GM23338 (cell line): ENCODE results near the gene RRP36. TPM values are rescaled to one million over a fixed set of nuclear protein-coding genes. Genes with fewer than 3 reads are reported as not detected.

Experiments
- ATAC-seq: fragments of 200-7000 bp; cut with Tn5 transposase; 3 replicates; pipeline ENCODE4 v1.9.1; 2020
- DNase-seq: peaks from one replicate; pipeline ENCODE4 v3.0.0-alpha.2; 2015; ENCODE audit warnings: low spot score
- H2AFZ ChIP-seq: fragments of 200-600 bp; sonication (generic); 2 replicates; pipeline ENCODE4 v1.8.0; 2016; ENCODE audit warnings: antibody characterized with exemption, mild to moderate bottlenecking, moderate library complexity
- H3F3A ChIP-seq: fragments of 200-600 bp; sonication (generic); replicated peaks from 2 replicates; pipeline ENCODE4 v1.8.0; 2017; ENCODE audit warnings: antibody characterized with exemption, mixed run types, low read depth
- H3K27ac ChIP-seq: fragments of 200-600 bp; sonication (generic); 2 replicates; pipeline ENCODE4 v1.6.1; 2016; ENCODE audit warnings: low read depth
- H3K27me3 ChIP-seq: fragments of 200-600 bp; sonication (generic); 2 replicates; pipeline ENCODE4 v1.8.0; 2016; ENCODE audit warnings: mild to moderate bottlenecking, mixed run types, moderate library complexity; ENCODE audit not compliant: insufficient read depth
- H3K36me3 ChIP-seq: fragments of 200-600 bp; sonication (generic); 2 replicates; pipeline ENCODE4 v1.8.0; 2016; ENCODE audit warnings: mild to moderate bottlenecking; ENCODE audit not compliant: insufficient read depth
- H3K4me1 ChIP-seq: fragments of 200-600 bp; sonication (generic); 2 replicates; pipeline ENCODE4 v1.8.0; 2016; ENCODE audit warnings: mild to moderate bottlenecking, moderate library complexity; ENCODE audit not compliant: insufficient read depth
- H3K4me2 ChIP-seq: fragments of 200-600 bp; sonication (generic); 2 replicates; pipeline ENCODE4 v1.7.1; 2017; ENCODE audit warnings: mixed run types
- H3K4me3 ChIP-seq: fragments of 200-600 bp; sonication (generic); 2 replicates; pipeline ENCODE4 v1.6.1; 2016; ENCODE audit warnings: mixed run types
- H3K79me2 ChIP-seq: fragments of 200-600 bp; sonication (generic); replicated peaks from 2 replicates; pipeline ENCODE4 v1.8.0; 2017; ENCODE audit warnings: mild to moderate bottlenecking; ENCODE audit not compliant: insufficient read depth
- H3K9me2 ChIP-seq: fragments of 200-600 bp; sonication (generic); 2 replicates; pipeline ENCODE4 v1.8.0; 2017; ENCODE audit not compliant: insufficient read depth
- H4K20me1 ChIP-seq: fragments of 200-600 bp; sonication (generic); replicated peaks from 2 replicates; pipeline ENCODE4 v1.8.0; 2017; ENCODE audit warnings: mild to moderate bottlenecking; ENCODE audit not compliant: insufficient read depth
- H3K27ac Mint-ChIP-seq: 2 replicates; pipeline ENCODE4 v1.8.0; 2020; ENCODE audit warnings: inconsistent platforms, mild to moderate bottlenecking, moderate library complexity, mixed read lengths
- H3K27me3 Mint-ChIP-seq: 3 replicates; pipeline ENCODE4 v1.8.0; 2022; ENCODE audit warnings: low read depth, mild to moderate bottlenecking, moderate library complexity, mixed read lengths, inconsistent platforms; ENCODE audit not compliant: insufficient read depth, poor library complexity
- H3K36me3 Mint-ChIP-seq: 3 replicates; pipeline ENCODE4 v1.8.0; 2021; ENCODE audit warnings: low read depth, mild to moderate bottlenecking, inconsistent platforms, moderate library complexity, mixed read lengths
- H3K4me1 Mint-ChIP-seq: 3 replicates; pipeline ENCODE4 v1.8.0; 2020; ENCODE audit warnings: mild to moderate bottlenecking, inconsistent platforms, mixed read lengths
- H3K4me3 Mint-ChIP-seq: 3 replicates; pipeline ENCODE4 v1.8.0; 2021; ENCODE audit warnings: moderate library complexity, mild to moderate bottlenecking, inconsistent platforms, mixed read lengths
- H3K9me3 Mint-ChIP-seq: 3 replicates; pipeline ENCODE4 v1.8.0; 2020; ENCODE audit warnings: moderate library complexity, mild to moderate bottlenecking, inconsistent platforms, mixed read lengths
- EZH2 ChIP-seq: fragments of 200-600 bp; sonication (generic); IDR thresholded peaks from one replicate; pipeline ENCODE4 v1.8.0; 2017; ENCODE audit warnings: antibody characterized with exemption, mild to moderate bottlenecking, low read depth; ENCODE audit not compliant: unreplicated experiment
- EZH2phosphoT487 ChIP-seq: fragments of 200-600 bp; sonication (generic); IDR thresholded peaks from one replicate; pipeline ENCODE4 v1.8.1; 2018; ENCODE audit warnings: antibody characterized with exemption; ENCODE audit not compliant: unreplicated experiment
- JUNB ChIP-seq: IDR thresholded peaks from one replicate; pipeline ENCODE4 v1.6.1; 2016; ENCODE audit warnings: antibody characterized with exemption; ENCODE audit not compliant: unreplicated experiment
- POLR2AphosphoS5 ChIP-seq: IDR thresholded peaks from 2 replicates; pipeline ENCODE4 v1.6.1; 2016; ENCODE audit warnings: antibody characterized with exemption, low read depth
- STAT1 ChIP-seq: IDR thresholded peaks from one replicate; pipeline ENCODE4 v1.6.1; 2016; ENCODE audit warnings: antibody characterized with exemption; ENCODE audit not compliant: unreplicated experiment
- ZNF114 ChIP-seq: fragments of 250-450 bp; sonication (Bioruptor Pico); IDR thresholded peaks from 2 replicates; pipeline ENCODE4 v1.5.0; 2020; ENCODE audit warnings: mild to moderate bottlenecking, moderate library complexity
- polyA plus RNA-seq: library from polyadenylated mRNA; unstranded; fragments of >200 nt; fragmentation: Nextera tagmentation; extraction: Ambion mirVana; gene quantifications from 2 replicates; pipeline ENCODE4 v1.2.1, GENCODE V29; 2016
- total RNA-seq: library from RNA; depleted of rRNA; stranded (reverse); fragments of >200 nt; shearing (Covaris generic); gene quantifications from 2 replicates; pipeline ENCODE4 v1.2.3, GENCODE V29; 2014
- TF ChIP-seq, protein P1 (sequence below), 2 experiments: fragments of 200-600 bp in 1 of 2; sonication (generic) in 1 of 2; conservative IDR thresholded peaks; 2 replicates each; pipeline versions ENCODE4 v1.5.1 to v1.6.1; 2016 to 2017; ENCODE audit warnings: antibody characterized with exemption in 2 of 2, low read depth in 2 of 2, mild to moderate bottlenecking in 2 of 2, moderate library complexity in 1 of 2
- TF ChIP-seq, protein P2 (sequence below): fragments of 250-450 bp; sonication (Bioruptor Pico); IDR thresholded peaks from 2 replicates; pipeline ENCODE4 v1.5.0; 2020; ENCODE audit warnings: mild to moderate bottlenecking, moderate library complexity

RRP36 gene
- total and polyA plus RNA-seq, 2 experiments from 2014 or later = 64.7 to 106 TPM

DNA sequence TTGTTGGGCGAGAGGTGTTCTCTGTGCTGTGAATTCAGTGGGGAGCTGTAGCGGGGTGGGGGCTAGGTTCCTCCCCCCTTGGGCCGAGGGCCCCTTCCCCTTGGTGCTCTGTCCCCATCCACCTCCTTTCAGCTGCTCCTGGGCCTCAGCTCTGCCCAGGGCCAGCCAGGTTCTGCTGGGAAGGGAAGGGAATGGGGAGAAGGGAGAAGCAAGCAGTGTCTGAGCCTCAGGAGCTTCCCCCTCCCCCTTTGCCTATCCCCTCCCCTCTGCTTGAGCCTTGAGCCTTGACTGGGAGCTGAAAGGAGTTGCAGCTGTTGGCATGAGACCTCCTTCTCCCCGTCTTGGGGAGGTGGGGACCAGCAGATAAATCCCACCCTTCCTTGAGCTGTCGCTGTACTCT lies 576 bp upstream of the RRP36 start:
- Histone ChIP-seq H4K20me1 (peaks cover 14% of the 10 kb centered on the region), H3K79me2 (peaks cover 44% of the 10 kb centered on the region), H3F3A (peaks cover 24% of the 10 kb centered on the region), H3K4me3 (peak overlapping the region; percentile 100), H3K4me2 (peak overlapping the region; percentile 83), H3K27ac (peak overlapping the region; percentile 90), H3K4me1 (0 out of 2 replicates have a peak, but pooled peaks cover 7% of the 10 kb centered on the region), H3K27me3 (no peaks in the 10 kb centered on the region), H3K9me2 (no peaks in the 10 kb centered on the region), H2AFZ (no peak overlapping the region), H3K36me3 (peaks cover 28% of the 10 kb centered on the region)
- DNase-seq = peak; percentile 74
- H3K9me3 Mint-ChIP-seq = no peaks in the 10 kb centered on the region; the same call in 1 of the 3 replicates
- peak overlapping the region; percentile 100 for H3K4me3 Mint-ChIP-seq
- peaks cover 13% of the 10 kb centered on the region for H3K4me1 Mint-ChIP-seq
- peak; percentile 80 for ATAC-seq
- peaks cover 71% of the 10 kb centered on the region for H3K36me3 Mint-ChIP-seq
- H3K27me3 Mint-ChIP-seq = peaks cover 7% of the 10 kb centered on the region
- peak overlapping the region; percentile 91 for H3K27ac Mint-ChIP-seq
- TF ChIP-seq EZH2 (no peak), STAT1 (no peak)

DNA sequence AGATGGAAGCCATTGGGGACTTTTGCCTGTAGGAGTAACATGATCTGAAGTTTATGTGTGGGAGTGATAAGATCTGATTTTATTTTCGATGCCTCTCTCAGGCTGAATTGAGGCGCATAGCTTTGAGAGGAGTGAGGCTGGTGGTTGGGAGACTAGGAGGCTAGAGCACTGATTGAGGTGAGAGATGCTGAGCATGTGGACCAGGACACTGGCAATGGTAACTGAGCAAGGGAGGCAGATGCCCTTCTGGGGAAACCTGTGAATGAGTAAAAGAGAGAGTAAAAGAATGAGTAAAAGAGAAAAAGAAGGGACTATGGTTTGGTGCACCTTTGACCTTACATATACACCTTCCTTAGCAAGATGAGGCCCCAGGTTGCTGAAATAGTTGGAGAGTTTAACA lies 3.0 kb downstream of the RRP36 start:
- H3K27me3 Mint-ChIP-seq = peaks cover 6% of the 10 kb centered on the region
- no peak overlapping the region for H3K4me3 Mint-ChIP-seq
- H3K4me1 Mint-ChIP-seq = peaks cover 9% of the 10 kb centered on the region; the same call in 2 of the 3 replicates
- Histone ChIP-seq H3K4me3 (no peak overlapping the region), H3K79me2 (peaks cover 32% of the 10 kb centered on the region), H3K27me3 (no peaks in the 10 kb centered on the region), H3K9me2 (no peaks in the 10 kb centered on the region), H2AFZ (no peak overlapping the region), H3K36me3 (peaks cover 51% of the 10 kb centered on the region), H4K20me1 (peaks cover 16% of the 10 kb centered on the region), H3K27ac (no peak overlapping the region), H3K4me2 (no peak overlapping the region), H3K4me1 (0 out of 2 replicates have a peak, but pooled peaks cover 7% of the 10 kb centered on the region), H3F3A (peaks cover 37% of the 10 kb centered on the region)
- H3K9me3 Mint-ChIP-seq = no peaks in the 10 kb centered on the region; the same call in 1 of the 3 replicates
- peak overlapping the region; percentile 2; the same call in 1 of the 2 replicates for H3K27ac Mint-ChIP-seq
- ATAC-seq (no peak), DNase-seq (no peak)
- TF ChIP-seq ZNF114 (CRISPR knock-in tag) (no peak), EZH2phosphoT487 (no peak), JUNB (no peak), POLR2AphosphoS5 (no peak)
- TF ChIP-seq, protein P1, sequence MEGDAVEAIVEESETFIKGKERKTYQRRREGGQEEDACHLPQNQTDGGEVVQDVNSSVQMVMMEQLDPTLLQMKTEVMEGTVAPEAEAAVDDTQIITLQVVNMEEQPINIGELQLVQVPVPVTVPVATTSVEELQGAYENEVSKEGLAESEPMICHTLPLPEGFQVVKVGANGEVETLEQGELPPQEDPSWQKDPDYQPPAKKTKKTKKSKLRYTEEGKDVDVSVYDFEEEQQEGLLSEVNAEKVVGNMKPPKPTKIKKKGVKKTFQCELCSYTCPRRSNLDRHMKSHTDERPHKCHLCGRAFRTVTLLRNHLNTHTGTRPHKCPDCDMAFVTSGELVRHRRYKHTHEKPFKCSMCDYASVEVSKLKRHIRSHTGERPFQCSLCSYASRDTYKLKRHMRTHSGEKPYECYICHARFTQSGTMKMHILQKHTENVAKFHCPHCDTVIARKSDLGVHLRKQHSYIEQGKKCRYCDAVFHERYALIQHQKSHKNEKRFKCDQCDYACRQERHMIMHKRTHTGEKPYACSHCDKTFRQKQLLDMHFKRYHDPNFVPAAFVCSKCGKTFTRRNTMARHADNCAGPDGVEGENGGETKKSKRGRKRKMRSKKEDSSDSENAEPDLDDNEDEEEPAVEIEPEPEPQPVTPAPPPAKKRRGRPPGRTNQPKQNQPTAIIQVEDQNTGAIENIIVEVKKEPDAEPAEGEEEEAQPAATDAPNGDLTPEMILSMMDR (conservative IDR thresholded peaks at IDR 0.05; ENCODE audit: low read depth in 2 of 2) = no peak
- peaks cover 79% of the 10 kb centered on the region for H3K36me3 Mint-ChIP-seq

DNA sequence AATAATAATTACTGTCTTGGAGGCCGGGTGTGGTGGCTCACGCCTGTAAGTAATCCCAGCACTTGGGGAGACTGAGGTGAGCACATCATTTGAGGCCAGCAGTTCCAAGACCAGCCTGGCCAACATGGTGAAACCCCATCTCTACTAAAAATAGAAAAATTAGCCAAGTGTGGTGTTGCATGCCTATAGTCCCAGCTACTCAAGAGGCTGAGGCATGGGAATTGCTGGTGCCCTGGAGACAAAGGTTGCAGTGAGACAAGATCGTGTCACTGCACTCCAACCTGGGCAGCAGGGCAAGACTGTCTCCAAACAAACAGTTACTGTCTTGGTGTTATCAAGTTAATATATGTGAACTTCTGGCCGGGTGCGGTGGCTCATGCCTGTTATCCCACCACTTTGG lies 4.9 kb downstream of the RRP36 start:
- peaks cover 21% of the 10 kb centered on the region for H4K20me1 ChIP-seq
- H2AFZ ChIP-seq = no peak overlapping the region
- no peak overlapping the region for H3K4me2 ChIP-seq
- peaks cover 55% of the 10 kb centered on the region for H3K36me3 ChIP-seq
- peaks cover 32% of the 10 kb centered on the region for H3K79me2 ChIP-seq
- no peaks in the 10 kb centered on the region for H3K4me1 ChIP-seq
- no peak for ATAC-seq
- Mint-ChIP-seq H3K4me3 (no peak overlapping the region), H3K4me1 (no peaks in the 10 kb centered on the region), H3K27me3 (peaks cover 2% of the 10 kb centered on the region), H3K36me3 (peaks cover 84% of the 10 kb centered on the region), H3K9me3 (no peaks in the 10 kb centered on the region; the same call in 1 of the 3 replicates), H3K27ac (no peak overlapping the region)
- no peak overlapping the region for H3K27ac ChIP-seq
- peaks cover 39% of the 10 kb centered on the region for H3F3A ChIP-seq
- H3K9me2 ChIP-seq = no peaks in the 10 kb centered on the region
- H3K4me3 ChIP-seq = no peak overlapping the region
- H3K27me3 ChIP-seq = no peaks in the 10 kb centered on the region
- no peak for DNase-seq
- TF ChIP-seq EZH2 = no peak
- TF ChIP-seq EZH2phosphoT487 = peak; percentile 38
- TF ChIP-seq, protein P2, sequence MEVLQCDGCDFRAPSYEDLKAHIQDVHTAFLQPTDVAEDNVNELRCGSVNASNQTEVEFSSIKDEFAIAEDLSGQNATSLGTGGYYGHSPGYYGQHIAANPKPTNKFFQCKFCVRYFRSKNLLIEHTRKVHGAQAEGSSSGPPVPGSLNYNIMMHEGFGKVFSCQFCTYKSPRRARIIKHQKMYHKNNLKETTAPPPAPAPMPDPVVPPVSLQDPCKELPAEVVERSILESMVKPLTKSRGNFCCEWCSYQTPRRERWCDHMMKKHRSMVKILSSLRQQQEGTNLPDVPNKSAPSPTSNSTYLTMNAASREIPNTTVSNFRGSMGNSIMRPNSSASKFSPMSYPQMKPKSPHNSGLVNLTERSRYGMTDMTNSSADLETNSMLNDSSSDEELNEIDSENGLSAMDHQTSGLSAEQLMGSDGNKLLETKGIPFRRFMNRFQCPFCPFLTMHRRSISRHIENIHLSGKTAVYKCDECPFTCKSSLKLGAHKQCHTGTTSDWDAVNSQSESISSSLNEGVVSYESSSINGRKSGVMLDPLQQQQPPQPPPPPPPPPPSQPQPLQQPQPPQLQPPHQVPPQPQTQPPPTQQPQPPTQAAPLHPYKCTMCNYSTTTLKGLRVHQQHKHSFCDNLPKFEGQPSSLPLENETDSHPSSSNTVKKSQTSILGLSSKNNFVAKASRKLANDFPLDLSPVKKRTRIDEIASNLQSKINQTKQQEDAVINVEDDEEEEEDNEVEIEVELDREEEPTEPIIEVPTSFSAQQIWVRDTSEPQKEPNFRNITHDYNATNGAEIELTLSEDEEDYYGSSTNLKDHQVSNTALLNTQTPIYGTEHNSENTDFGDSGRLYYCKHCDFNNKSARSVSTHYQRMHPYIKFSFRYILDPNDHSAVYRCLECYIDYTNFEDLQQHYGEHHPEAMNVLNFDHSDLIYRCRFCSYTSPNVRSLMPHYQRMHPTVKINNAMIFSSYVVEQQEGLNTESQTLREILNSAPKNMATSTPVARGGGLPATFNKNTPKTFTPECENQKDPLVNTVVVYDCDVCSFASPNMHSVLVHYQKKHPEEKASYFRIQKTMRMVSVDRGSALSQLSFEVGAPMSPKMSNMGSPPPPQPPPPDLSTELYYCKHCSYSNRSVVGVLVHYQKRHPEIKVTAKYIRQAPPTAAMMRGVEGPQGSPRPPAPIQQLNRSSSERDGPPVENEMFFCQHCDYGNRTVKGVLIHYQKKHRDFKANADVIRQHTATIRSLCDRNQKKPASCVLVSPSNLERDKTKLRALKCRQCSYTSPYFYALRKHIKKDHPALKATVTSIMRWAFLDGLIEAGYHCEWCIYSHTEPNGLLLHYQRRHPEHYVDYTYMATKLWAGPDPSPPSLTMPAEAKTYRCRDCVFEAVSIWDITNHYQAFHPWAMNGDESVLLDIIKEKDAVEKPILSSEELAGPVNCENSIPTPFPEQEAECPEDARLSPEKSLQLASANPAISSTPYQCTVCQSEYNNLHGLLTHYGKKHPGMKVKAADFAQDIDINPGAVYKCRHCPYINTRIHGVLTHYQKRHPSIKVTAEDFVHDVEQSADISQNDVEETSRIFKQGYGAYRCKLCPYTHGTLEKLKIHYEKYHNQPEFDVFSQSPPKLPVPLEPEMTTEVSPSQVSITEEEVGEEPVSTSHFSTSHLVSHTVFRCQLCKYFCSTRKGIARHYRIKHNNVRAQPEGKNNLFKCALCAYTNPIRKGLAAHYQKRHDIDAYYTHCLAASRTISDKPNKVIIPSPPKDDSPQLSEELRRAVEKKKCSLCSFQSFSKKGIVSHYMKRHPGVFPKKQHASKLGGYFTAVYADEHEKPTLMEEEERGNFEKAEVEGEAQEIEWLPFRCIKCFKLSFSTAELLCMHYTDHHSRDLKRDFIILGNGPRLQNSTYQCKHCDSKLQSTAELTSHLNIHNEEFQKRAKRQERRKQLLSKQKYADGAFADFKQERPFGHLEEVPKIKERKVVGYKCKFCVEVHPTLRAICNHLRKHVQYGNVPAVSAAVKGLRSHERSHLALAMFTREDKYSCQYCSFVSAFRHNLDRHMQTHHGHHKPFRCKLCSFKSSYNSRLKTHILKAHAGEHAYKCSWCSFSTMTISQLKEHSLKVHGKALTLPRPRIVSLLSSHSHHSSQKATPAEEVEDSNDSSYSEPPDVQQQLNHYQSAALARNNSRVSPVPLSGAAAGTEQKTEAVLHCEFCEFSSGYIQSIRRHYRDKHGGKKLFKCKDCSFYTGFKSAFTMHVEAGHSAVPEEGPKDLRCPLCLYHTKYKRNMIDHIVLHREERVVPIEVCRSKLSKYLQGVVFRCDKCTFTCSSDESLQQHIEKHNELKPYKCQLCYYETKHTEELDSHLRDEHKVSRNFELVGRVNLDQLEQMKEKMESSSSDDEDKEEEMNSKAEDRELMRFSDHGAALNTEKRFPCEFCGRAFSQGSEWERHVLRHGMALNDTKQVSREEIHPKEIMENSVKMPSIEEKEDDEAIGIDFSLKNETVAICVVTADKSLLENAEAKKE (CRISPR knock-in tag) = no peak
